HepG2 (cell line): ENCODE measurements around the gene GNRH2. TPM values are rescaled to one million over a fixed set of nuclear protein-coding genes. Genes with fewer than 3 reads are reported as not detected.

Experiments used
- BORCS8-MEF2B ChIP-seq: sonication (generic); formaldehyde crosslinking; IDR thresholded peaks from 2 replicates; pipeline ENCODE4 v1.8.0; 2022; ENCODE audit warnings: mild to moderate bottlenecking, missing genetic modification reagents
- ISL2 ChIP-seq: sonication (generic); formaldehyde crosslinking; IDR thresholded peaks from 2 replicates; pipeline ENCODE4 v1.5.0; 2020; ENCODE audit warnings: missing genetic modification reagents
- KLF12 ChIP-seq: sonication (generic); formaldehyde crosslinking; IDR thresholded peaks from 2 replicates; pipeline ENCODE4 v1.4.0; 2020; ENCODE audit warnings: missing genetic modification reagents, borderline replicate concordance
- SMYD3 ChIP-seq: sonication (generic); formaldehyde crosslinking; IDR thresholded peaks from 2 replicates; pipeline ENCODE4 v1.8.1; 2023; ENCODE audit warnings: mild to moderate bottlenecking, missing genetic modification reagents
- ZFP37 ChIP-seq: sonication (generic); formaldehyde crosslinking; IDR thresholded peaks from 2 replicates; pipeline ENCODE4 v1.4.0; 2020; ENCODE audit warnings: missing genetic modification reagents, borderline replicate concordance
- ZNF12 ChIP-seq: sonication (generic); formaldehyde crosslinking; IDR thresholded peaks from 2 replicates; pipeline ENCODE4 v1.5.0; 2020; ENCODE audit warnings: missing genetic modification reagents
- ZNF138 ChIP-seq: sonication (generic); formaldehyde crosslinking; IDR thresholded peaks from 2 replicates; pipeline ENCODE4 v1.5.0; 2020; ENCODE audit warnings: mild to moderate bottlenecking, low read depth, missing genetic modification reagents
- ZNF234 ChIP-seq: sonication (generic); formaldehyde crosslinking; conservative IDR thresholded peaks from 2 replicates; pipeline ENCODE4 v1.5.1; 2020; ENCODE audit warnings: mild to moderate bottlenecking, missing genetic modification reagents
- ZNF484 ChIP-seq: sonication (generic); formaldehyde crosslinking; IDR thresholded peaks from 2 replicates; pipeline ENCODE4 v1.5.1; 2020; ENCODE audit warnings: mild to moderate bottlenecking, low read depth, missing genetic modification reagents, borderline replicate concordance
- ZNF761 ChIP-seq: sonication (generic); formaldehyde crosslinking; conservative IDR thresholded peaks from 2 replicates; pipeline ENCODE4 v1.4.0; 2020; ENCODE audit warnings: mild to moderate bottlenecking, missing genetic modification reagents
- polyA plus RNA-seq, 8 experiments: library from polyadenylated mRNA; depleted of rRNA in 3 of 8; stranded (reverse) in 7 of 8; unstranded in 1 of 8; fragments of >200 nt; fragmentation: Illumina TruSeq in 4 of 8; extraction: Trizol in 4 of 8; gene quantifications; 2 replicates each; pipeline versions ENCODE4 v1.2.1 to v1.2.3, GENCODE V29; 2011 to 2016; ENCODE audit warnings: low read depth in 4 of 8, missing spikeins in 1 of 8, mixed read lengths in 1 of 8; ENCODE audit not compliant: insufficient read depth in 1 of 8
- total RNA-seq, 5 experiments: library from RNA; depleted of rRNA; stranded (reverse); fragments of >200 nt; fragmentation: Illumina TruSeq; extraction: Trizol; gene quantifications; 2 replicates each; pipeline ENCODE4 v1.2.3, GENCODE V29; 2016; ENCODE audit warnings: low read depth in 1 of 5
- TF ChIP-seq, protein P1 (sequence below): sonication (generic); formaldehyde crosslinking; IDR thresholded peaks from 2 replicates; pipeline ENCODE4 v1.8.1; 2023; ENCODE audit warnings: mild to moderate bottlenecking, moderate library complexity, missing genetic modification reagents
- TF ChIP-seq, protein P2 (sequence below): sonication (generic); formaldehyde crosslinking; IDR thresholded peaks from 2 replicates; pipeline ENCODE4 v1.4.0; 2020; ENCODE audit warnings: mild to moderate bottlenecking, missing genetic modification reagents, borderline replicate concordance
- TF ChIP-seq, protein P3 (sequence below): sonication (generic); formaldehyde crosslinking; IDR thresholded peaks from 2 replicates; pipeline ENCODE4 v1.8.0; 2022; ENCODE audit warnings: mild to moderate bottlenecking, missing genetic modification reagents, borderline replicate concordance
- TF ChIP-seq, protein P4 (sequence below): sonication (generic); formaldehyde crosslinking; IDR thresholded peaks from 2 replicates; pipeline ENCODE4 v1.5.1; 2020; ENCODE audit warnings: missing genetic modification reagents, mild to moderate bottlenecking, borderline replicate concordance
- TF ChIP-seq, protein P5 (sequence below): sonication (generic); formaldehyde crosslinking; IDR thresholded peaks from 2 replicates; pipeline ENCODE4 v1.5.1; 2020; ENCODE audit warnings: mild to moderate bottlenecking, missing genetic modification reagents, moderate library complexity

Gene GNRH2
- total and polyA plus RNA-seq, 2 of the 13 experiments (the other 11 are each of a cell fraction or from before 2014, with no cell fraction given) = 0.28 TPM; not detected in 1

DNA sequence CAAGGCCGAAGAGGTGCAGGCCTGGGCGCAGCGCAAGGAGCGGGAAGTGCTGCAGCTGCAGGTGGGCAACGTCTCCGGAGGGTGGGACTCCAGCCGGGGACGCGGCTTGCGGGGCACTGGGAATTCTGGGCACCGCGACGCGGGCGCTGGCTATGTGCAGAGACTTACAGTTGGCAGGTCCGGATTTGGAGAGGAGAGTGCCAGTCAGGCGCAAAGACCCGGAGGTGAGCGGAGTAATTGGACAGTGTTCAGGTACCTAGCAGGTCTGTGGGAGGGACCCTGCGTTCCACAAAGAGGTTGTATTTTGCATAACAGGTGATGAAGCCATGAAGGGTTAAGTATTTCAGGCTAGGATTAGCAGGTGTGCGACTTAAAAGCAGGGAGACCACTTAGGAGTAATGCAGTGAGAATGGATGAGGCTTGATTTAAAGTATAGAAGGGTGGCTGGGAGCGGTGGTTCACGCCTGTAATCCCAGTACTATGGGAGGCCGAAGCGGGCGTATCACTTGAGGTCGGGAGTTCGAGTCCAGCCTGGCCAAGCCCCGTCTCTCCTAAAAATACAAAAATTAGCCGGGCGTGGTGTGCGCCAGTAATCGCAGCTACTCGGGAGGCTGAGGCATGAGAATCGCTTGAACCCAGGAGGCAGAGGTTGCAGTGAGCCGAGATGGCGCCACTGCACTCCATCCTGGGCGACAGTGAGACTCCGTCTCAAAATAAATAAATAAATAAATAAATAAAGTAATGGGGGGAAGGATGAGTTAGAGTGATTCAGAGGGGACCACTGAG, 3.4 kb downstream of the GNRH2 start (continued):
- TF ChIP-seq, protein P1, sequence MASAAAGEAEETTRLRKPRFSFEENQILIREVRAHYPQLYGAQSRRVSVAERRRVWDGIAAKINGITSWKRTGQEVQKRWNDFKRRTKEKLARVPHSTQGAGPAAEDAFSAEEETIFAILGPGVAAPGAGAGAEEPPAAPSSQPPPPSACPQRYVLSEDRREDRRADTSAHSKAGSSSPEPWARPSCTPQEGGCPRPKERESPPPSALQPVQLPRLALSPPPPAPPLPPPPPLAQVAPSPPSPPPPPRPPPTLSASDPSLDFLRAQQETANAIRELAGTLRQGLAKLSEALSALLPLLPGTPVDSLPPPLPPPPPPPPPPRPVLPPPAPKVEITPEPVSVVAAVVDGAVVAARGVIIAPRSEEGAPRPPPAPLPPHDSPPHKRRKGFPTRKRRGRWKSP = 0 out of 2 replicates have a peak, but pooled peaks have one; percentile 21
- TF ChIP-seq, protein P2, sequence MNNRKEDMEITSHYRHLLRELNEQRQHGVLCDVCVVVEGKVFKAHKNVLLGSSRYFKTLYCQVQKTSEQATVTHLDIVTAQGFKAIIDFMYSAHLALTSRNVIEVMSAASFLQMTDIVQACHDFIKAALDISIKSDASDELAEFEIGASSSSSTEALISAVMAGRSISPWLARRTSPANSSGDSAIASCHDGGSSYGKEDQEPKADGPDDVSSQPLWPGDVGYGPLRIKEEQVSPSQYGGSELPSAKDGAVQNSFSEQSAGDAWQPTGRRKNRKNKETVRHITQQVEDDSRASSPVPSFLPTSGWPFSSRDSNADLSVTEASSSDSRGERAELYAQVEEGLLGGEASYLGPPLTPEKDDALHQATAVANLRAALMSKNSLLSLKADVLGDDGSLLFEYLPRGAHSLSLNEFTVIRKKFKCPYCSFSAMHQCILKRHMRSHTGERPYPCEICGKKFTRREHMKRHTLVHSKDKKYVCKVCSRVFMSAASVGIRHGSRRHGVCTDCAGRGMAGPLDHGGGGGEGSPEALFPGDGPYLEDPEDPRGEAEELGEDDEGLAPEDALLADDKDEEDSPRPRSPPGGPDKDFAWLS = no peak
- 0 out of 2 replicates have a peak, but pooled peaks have one; percentile 36 for TF ChIP-seq SMYD3 (CRISPR knock-in tag)
- TF ChIP-seq KLF12 (CRISPR knock-in tag) = no peak
- TF ChIP-seq, protein P3, sequence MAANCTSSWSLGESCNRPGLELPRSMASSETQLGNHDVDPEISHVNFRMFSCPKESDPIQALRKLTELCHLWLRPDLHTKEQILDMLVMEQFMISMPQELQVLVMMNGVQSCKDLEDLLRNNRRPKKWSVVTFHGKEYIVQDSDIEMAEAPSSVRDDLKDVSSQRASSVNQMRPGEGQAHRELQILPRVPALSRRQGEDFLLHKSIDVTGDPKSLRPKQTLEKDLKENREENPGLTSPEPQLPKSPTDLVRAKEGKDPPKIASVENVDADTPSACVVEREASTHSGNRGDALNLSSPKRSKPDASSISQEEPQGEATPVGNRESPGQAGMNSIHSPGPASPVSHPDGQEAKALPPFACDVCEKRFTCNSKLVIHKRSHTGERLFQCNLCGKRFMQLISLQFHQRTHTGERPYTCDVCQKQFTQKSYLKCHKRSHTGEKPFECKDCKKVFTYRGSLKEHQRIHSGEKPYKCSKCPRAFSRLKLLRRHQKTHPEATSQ = no peak
- TF ChIP-seq ZNF761 = no peak
- TF ChIP-seq ZNF12 (CRISPR knock-in tag) = no peak
- peak; percentile 35; the same call in 1 of the 2 replicates for TF ChIP-seq ISL2 (CRISPR knock-in tag)
- no peak for TF ChIP-seq ZFP37
- 0 out of 2 replicates have a peak, but pooled peaks have one; percentile 3 for TF ChIP-seq ZNF234 (CRISPR knock-in tag)
- TF ChIP-seq BORCS8-MEF2B (CRISPR knock-in tag) = peak; percentile 30; the same call in 1 of the 2 replicates
- TF ChIP-seq, protein P4, sequence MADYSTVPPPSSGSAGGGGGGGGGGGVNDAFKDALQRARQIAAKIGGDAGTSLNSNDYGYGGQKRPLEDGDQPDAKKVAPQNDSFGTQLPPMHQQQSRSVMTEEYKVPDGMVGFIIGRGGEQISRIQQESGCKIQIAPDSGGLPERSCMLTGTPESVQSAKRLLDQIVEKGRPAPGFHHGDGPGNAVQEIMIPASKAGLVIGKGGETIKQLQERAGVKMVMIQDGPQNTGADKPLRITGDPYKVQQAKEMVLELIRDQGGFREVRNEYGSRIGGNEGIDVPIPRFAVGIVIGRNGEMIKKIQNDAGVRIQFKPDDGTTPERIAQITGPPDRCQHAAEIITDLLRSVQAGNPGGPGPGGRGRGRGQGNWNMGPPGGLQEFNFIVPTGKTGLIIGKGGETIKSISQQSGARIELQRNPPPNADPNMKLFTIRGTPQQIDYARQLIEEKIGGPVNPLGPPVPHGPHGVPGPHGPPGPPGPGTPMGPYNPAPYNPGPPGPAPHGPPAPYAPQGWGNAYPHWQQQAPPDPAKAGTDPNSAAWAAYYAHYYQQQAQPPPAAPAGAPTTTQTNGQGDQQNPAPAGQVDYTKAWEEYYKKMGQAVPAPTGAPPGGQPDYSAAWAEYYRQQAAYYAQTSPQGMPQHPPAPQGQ (CRISPR knock-in tag) = 0 out of 2 replicates have a peak, but pooled peaks have one; percentile 22
- peak; percentile 46; the same call in 1 of the 2 replicates for TF ChIP-seq ZNF138 (CRISPR knock-in tag)
- TF ChIP-seq, protein P5, sequence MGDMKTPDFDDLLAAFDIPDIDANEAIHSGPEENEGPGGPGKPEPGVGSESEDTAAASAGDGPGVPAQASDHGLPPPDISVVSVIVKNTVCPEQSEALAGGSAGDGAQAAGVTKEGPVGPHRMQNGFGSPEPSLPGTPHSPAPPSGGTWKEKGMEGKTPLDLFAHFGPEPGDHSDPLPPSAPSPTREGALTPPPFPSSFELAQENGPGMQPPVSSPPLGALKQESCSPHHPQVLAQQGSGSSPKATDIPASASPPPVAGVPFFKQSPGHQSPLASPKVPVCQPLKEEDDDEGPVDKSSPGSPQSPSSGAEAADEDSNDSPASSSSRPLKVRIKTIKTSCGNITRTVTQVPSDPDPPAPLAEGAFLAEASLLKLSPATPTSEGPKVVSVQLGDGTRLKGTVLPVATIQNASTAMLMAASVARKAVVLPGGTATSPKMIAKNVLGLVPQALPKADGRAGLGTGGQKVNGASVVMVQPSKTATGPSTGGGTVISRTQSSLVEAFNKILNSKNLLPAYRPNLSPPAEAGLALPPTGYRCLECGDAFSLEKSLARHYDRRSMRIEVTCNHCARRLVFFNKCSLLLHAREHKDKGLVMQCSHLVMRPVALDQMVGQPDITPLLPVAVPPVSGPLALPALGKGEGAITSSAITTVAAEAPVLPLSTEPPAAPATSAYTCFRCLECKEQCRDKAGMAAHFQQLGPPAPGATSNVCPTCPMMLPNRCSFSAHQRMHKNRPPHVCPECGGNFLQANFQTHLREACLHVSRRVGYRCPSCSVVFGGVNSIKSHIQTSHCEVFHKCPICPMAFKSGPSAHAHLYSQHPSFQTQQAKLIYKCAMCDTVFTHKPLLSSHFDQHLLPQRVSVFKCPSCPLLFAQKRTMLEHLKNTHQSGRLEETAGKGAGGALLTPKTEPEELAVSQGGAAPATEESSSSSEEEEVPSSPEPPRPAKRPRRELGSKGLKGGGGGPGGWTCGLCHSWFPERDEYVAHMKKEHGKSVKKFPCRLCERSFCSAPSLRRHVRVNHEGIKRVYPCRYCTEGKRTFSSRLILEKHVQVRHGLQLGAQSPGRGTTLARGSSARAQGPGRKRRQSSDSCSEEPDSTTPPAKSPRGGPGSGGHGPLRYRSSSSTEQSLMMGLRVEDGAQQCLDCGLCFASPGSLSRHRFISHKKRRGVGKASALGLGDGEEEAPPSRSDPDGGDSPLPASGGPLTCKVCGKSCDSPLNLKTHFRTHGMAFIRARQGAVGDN (CRISPR knock-in tag) = no peak
- TF ChIP-seq ZNF484 = peak; percentile 27; the same call in 1 of the 2 replicates
